Suprapubic skin (tissue), 3 donors: Measurements from ENCODE around the gene TRAT1.

Experiments used
- CTCF ChIP-seq, 2 donors: fragments of 200-600 bp in 1 of 2; fragments of 450-650 bp in 1 of 2; sonication (generic) in 1 of 2; IDR thresholded peaks; one replicate each; pipeline ENCODE4 v1.5.1; 2016 to 2019; ENCODE audit warnings: antibody characterized with exemption in 2 of 2, mild to moderate bottlenecking in 1 of 2, moderate library complexity in 1 of 2
- EP300 ChIP-seq: sonication (generic); formaldehyde crosslinking; IDR thresholded peaks from one replicate; pipeline ENCODE4 v1.6.1; 2017; ENCODE audit warnings: antibody characterized with exemption
- POLR2A ChIP-seq, 2 donors: fragments of 450-650 bp; IDR thresholded peaks; one replicate each; pipeline ENCODE4 v1.6.1; 2017; ENCODE audit warnings: antibody characterized with exemption in 2 of 2, mild to moderate bottlenecking in 2 of 2, moderate library complexity in 2 of 2

- no peak for TF ChIP-seq CTCF (IDR thresholded peaks at IDR 0.05)
- TF ChIP-seq POLR2A (IDR thresholded peaks at IDR 0.05): no peak
- no peak for TF ChIP-seq EP300
These were observed 18.1 kb upstream of the TRAT1 start for GRCh38 chr3:108804437-108804836.
